AG08395 (cell line): ENCODE measurements around the gene SHMT2.
A peak's percentile ranks its signal among the peaks of the same experiment; 100 is the strongest.

Source experiments
- DNase-seq: peaks from one replicate; pipeline ENCODE4 v3.0.0; 2012; ENCODE audit warnings: mixed read lengths, low spot score

The SHMT2 gene

GRCh38 chr12:57227315-57228115 is 2.0 kb upstream of the SHMT2 start:
- no peak for DNase-seq

- DNase-seq = no peak
These were observed 371 bp upstream of the SHMT2 start for GRCh38 chr12:57229046-57229633.

DNA sequence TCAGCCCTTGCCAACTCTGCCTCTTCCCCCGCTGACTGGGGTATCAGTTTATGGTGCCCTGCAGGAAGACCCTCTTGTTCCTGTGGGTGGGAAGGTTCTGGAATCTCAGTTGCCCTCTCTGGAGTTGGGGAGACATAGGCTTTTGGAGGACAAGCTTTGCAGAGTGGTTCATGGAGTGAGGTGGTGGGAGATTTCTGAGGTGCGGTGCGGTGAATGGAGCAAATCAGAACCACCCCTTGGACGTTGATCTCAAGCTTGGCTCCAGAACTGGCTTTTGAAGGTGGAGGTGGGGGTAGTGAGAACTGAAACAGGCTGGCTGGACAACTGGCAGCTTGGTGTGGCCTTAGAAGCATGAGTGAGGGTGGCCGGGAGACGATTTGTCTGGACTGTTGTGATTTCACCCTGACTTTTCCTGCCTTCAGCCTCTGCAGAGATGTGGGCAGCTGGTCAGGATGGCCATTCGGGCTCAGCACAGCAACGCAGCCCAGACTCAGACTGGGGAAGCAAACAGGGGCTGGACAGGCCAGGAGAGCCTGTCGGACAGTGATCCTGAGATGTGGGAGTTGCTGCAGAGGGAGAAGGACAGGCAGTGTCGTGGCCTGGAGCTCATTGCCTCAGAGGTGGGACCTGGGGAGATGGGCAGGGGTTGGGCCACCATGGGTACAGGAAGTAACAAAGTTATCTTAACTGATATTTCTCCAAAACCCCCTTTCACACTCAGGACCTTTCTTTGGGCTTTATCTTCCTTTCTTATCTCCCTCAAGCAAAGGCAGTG is 1.1 kb downstream of the SHMT2 start:
- no peak for DNase-seq

GRCh38 chr12:57231276-57232021 is 1.9 kb downstream of the SHMT2 start:
- DNase-seq = no peak

- DNase-seq = no peak
These were observed 2.7 kb downstream of the SHMT2 start for GRCh38 chr12:57232156-57232756.

DNA sequence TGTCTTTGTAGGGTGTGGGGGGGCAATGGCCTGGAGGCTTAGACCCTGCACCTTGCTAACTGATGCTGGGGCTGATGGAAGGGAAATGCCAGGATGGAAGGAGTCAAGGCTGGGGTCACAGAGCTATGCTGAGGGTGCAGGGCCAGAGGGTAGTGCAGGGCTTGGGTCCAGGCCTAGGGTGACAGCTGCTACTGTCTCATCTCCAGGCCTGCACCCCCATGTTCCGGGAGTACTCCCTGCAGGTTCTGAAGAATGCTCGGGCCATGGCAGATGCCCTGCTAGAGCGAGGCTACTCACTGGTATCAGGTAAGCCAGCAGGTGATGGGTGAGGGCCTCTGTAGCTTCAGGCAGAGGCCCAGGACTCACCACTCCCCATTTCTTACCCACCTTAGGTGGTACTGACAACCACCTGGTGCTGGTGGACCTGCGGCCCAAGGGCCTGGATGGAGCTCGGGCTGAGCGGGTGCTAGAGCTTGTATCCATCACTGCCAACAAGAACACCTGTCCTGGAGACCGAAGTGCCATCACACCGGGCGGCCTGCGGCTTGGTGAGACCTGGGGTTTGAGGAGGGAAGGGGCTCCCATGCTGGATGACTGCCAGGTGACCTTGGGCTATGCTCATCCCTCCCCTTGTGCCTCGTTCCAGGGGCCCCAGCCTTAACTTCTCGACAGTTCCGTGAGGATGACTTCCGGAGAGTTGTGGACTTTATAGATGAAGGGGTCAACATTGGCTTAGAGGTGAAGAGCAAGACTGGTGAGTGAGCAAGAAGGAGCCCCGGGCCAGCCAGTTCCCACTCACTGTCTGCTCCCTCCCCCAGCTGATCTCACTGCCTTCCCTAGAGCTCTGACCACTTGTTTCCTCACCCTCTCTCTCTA is 4.1 kb downstream of the SHMT2 start:
- no peak for DNase-seq

DNA sequence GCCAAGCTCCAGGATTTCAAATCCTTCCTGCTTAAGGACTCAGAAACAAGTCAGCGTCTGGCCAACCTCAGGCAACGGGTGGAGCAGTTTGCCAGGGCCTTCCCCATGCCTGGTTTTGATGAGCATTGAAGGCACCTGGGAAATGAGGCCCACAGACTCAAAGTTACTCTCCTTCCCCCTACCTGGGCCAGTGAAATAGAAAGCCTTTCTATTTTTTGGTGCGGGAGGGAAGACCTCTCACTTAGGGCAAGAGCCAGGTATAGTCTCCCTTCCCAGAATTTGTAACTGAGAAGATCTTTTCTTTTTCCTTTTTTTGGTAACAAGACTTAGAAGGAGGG is 4.7 kb downstream of the SHMT2 start:
- DNase-seq = no peak

DNA sequence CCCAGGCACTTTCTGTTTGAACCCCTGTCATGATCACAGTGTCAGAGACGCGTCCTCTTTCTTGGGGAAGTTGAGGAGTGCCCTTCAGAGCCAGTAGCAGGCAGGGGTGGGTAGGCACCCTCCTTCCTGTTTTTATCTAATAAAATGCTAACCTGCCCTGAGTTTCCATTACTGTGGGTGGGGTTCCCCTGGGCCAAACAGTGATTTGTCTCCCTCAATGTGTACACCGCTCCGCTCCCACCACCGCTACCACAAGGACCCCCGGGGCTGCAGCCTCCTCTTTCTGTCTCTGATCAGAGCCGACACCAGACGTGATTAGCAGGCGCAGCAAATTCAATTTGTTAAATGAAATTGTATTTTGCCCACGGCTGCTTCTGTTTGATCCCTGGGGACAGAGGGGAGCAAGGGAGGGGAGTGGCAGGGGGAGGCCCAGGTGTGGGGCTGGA is 5.1 kb downstream of the SHMT2 start:
- DNase-seq = no peak

DNA sequence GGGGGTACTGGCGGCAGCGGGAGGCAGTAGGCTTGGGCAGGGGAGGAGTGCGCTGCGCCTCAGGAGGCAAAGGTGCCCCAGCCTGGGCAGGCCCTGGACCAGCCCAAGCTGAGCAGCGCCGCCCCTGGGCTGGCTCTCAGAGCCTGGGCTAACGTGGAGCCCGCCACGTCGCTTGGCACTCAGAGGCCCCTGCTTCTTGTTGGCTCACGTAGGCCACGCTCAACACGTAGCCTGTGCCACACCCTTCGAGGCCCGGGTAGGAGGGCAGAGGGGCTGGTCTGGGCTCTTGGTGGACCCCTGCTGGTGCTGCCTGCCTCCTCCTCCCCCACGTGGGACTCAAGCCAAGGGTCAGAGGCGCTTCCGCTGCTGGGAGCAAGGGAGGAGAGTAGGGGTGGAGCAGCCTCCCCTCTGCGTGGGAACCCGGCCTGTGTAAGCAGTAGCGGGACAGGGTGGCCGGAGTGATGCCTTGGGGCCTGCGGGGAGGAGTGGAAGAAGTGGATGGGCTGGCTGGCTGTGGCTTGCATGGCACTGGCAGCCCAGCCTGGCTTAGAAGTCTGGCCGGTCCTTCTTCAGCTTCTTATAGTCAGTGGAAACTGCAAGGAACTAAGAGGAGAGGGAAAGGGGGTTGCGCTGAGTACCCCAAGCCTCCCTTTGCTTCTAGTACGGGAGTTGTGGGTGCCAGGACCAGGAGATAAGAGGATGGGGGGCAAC is 5.7 kb downstream of the SHMT2 start:
- DNase-seq = no peak

DNA sequence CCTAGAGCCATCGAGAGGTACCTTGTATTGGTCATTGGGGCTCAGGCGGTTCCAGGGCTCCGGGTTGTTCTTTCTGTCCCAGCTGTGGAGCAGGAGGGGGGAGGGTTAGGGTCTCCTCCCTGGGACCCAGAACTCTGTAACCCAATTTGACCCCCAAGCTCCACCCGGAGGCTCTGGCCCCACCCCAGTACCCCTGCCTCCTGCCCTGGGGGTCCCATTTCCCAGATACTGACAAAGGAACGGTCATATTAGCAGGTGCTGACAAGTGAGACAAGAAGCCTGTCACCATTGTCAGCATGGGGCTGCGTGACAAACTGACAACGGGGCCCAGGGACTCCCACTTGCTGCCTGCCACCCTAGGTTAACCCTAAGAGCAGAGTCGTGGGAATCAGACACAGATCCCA is 6.2 kb downstream of the SHMT2 start:
- no peak for DNase-seq

DNA sequence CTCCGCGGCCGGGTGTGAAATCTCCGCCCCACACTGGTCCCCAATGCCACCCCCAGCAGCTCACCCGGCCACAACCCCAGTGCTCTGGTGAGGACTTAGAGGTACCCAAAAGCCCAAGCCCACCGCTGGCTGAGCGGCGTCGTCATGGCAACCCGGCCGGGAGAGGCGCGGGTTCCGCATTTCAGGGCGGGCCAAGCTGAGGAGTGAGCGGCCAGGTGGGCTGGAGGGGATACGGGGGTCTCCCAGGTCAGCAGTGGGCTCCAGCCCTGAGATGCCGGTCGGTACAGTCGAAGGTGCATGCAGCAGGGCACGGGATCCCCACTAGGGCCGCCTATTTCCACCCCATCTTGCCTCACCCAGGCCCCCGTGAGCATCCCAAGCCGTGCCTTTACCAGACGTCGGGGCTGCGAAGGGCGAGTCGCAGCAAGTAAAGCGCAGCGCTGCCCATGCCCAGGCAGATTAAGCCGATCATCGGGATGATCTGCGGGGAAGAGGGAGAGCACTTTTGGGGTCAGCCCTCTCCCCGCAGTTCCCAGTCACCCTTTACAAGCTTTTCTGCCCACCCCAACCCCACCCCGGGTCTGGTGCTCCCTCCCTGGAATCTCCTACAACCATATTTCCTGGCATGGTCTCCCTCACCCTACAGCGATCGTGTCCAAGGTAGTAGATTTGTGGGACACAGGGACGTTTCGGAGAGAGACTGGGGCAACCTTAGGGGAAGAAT is 6.9 kb downstream of the SHMT2 start:
- no peak for DNase-seq

DNA sequence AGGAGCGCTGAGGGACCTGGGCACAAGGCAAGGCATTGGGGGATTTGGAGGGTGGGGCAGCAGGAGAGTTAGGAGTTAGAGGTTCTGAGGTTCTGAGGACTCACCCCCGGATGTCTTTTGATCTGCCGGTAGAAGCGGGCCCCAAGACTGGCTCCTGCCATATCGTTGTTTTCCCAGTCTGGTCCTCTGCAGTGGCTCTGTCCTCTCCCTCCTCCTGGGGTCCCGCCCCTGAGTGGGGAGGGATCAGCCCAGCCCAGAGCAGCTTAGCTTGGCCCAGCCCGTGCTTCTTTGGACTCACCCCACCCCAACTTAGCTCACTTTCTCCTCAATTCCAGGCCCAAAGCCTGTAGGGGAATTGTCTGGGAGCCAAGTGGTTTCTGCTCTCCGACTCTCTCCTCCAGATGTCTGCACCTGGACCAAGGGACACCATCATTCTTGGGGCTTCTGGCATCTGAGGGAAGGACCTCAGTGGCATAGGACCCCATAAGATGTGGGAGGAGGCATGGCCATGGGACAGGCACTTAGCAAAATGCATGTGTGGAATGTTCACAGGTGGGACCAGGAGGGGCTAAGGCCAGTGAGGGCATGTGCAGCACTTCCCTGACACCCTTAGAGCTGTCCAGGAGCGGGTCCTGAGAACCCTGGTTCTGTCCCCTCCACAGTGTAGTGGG is 7.5 kb downstream of the SHMT2 start:
- no peak for DNase-seq

DNA sequence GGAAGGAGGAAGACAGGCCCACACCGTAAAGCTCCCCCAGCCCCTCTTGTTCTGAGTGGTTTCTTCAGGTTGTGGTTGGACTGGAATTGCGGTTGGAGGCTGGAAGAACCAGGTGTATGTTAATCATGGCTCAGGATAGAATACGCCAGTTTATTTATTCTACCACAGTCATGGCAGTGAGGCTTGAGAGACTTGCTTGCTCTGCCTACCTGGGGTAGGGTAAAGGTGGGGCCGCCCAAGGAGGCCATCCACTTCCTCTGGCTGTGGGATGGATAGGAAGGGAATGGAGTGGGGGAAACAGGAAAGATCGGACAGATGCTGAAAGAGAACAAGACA is 8.1 kb downstream of the SHMT2 start:
- no peak for DNase-seq

- DNase-seq = no peak
These were observed 8.7 kb downstream of the SHMT2 start for GRCh38 chr12:57237932-57238853.

DNA sequence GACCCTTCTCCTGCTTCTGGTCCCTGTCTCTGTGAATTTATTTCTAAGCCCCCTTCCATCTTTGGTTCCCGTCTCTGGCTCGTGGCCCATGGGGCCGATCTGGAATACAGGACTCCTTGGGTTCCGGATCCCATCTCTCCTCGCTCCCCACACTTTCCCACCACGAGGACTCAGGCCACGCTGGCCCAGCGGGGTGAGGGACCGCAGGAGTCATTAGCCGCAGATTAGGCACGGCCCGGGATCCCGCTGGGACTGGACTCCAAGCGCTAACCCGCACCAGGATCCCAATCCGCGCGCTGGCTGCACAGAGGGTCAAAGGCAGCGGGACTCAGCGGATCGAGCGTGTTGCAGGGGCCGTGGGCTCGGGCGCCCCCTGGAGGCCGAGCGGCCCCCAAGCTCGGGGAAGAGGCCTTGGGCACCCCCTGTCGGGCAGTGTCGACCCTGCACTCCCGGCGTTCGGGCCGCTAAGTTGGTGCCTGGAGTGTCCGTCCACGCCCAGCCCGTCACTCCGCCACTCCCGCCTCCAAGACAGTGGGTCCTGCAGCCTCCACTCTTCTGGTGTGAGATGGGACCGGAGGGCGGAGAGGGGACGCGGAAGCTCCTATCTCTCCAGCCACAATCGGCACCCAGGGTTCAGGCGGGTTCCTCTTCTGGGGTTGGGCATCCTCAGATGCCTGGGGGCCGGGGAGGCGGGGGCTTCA is 9.5 kb downstream of the SHMT2 start:
- DNase-seq = peak; percentile 95

DNA sequence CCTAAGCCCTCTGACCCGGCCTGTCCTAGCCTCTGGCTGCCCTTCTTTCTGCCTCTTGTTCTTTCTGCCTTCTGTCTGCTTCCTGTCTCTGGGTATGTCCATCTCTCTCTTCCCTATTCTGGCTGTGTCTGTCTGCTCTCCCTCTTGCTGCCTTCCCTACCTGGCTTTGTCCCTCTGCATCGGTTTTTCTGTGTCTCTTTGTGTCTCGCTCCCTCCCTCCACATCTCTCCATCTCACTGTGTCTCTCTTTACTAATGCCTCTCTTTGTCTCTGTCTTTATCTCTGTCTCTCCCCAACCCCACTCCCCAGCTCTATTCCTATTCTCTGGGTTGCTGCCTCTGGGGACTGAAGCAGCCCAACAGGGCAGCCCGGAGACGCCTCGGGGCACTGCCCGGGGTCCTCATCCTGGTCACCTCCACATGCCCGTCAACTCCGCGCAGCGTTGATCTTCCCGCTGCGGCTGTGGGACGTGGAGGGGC is 10.1 kb downstream of the SHMT2 start:
- no peak for DNase-seq
